Myocyte (in vitro differentiated cells): ENCODE results near the gene C16orf78. TPM values are rescaled to one million over a fixed set of nuclear protein-coding genes. Genes with fewer than 3 reads are reported as not detected.
"Not testable (repeated sequence)": the region's sequence is repeated elsewhere in the genome, so short reads cannot be mapped to it uniquely, and the experiment has no call there.

Experiments used
- DNase-seq: peaks from one replicate; pipeline ENCODE4 v3.0.0-alpha.2; 2012; ENCODE audit warnings: low read depth
- total RNA-seq: library from RNA; depleted of rRNA; stranded (reverse); fragments of >200 nt; gene quantifications from 2 replicates; pipeline ENCODE4 v1.2.3, GENCODE V29; 2014

C16orf78 gene
- total RNA-seq, 1 donor from 2014 or later, result not detected

- DNase-seq, result no peak
These were observed 24.0 kb upstream of the C16orf78 start for GRCh38 chr16:49349446-49350168.

- DNase-seq, result peak; percentile 55
These were observed 23.1 kb upstream of the C16orf78 start for GRCh38 chr16:49350265-49351095.

- DNase-seq, result no peak
These were observed 22.5 kb upstream of the C16orf78 start for GRCh38 chr16:49351096-49351487.

- DNase-seq, result no peak
These were observed 20.7 kb upstream of the C16orf78 start for GRCh38 chr16:49352892-49353291.

GRCh38 chr16:49353680-49354079 is 19.9 kb upstream of the C16orf78 start:
- no peak for DNase-seq

GRCh38 chr16:49354101-49354500 is 19.5 kb upstream of the C16orf78 start:
- DNase-seq, result no peak

- no peak for DNase-seq
These were observed 18.6 kb upstream of the C16orf78 start for GRCh38 chr16:49354991-49355390.

GRCh38 chr16:49355933-49356665 is 17.5 kb upstream of the C16orf78 start:
- no peak for DNase-seq

- no peak for DNase-seq
These were observed 16.7 kb upstream of the C16orf78 start for GRCh38 chr16:49356728-49357488.

GRCh38 chr16:49359591-49359990 is 14.0 kb upstream of the C16orf78 start:
- no peak for DNase-seq

- not testable (repeated sequence) for DNase-seq
These were observed 11.9 kb upstream of the C16orf78 start for GRCh38 chr16:49361731-49362130.

- DNase-seq, result no peak
These were observed 11.4 kb upstream of the C16orf78 start for GRCh38 chr16:49362230-49362629.

- DNase-seq, result no peak
These were observed 7.7 kb upstream of the C16orf78 start for GRCh38 chr16:49365711-49366509.

GRCh38 chr16:49366669-49367068 is 6.9 kb upstream of the C16orf78 start:
- DNase-seq, result no peak

- no peak for DNase-seq
These were observed 3.7 kb upstream of the C16orf78 start for GRCh38 chr16:49369651-49370611.

GRCh38 chr16:49376206-49376605 is 2.6 kb downstream of the C16orf78 start:
- DNase-seq, result no peak

GRCh38 chr16:49377196-49377755 is 3.7 kb downstream of the C16orf78 start:
- no peak for DNase-seq

GRCh38 chr16:49378238-49378637 is 4.6 kb downstream of the C16orf78 start:
- DNase-seq, result no peak

- no peak for DNase-seq
These were observed 5.2 kb downstream of the C16orf78 start for GRCh38 chr16:49378816-49379215.
